ENCODE measurements around the gene TSEN54. TPM values are rescaled to one million over a fixed set of nuclear protein-coding genes. Genes with fewer than 3 reads are reported as not detected.
A peak's percentile ranks its signal among the peaks of the same experiment; 100 is the strongest.

Gene TSEN54
- total and polyA plus RNA-seq, 2 donors from 2014 or later, result 25.8 to 33.8 TPM

GRCh38 chr17:75508931-75509361 is 7.4 kb upstream of the TSEN54 start:
- no peak for TF ChIP-seq CTCF (IDR thresholded peaks at IDR 0.05; ENCODE audit: borderline replicate concordance, extremely low read depth, insufficient read depth)
- H3K36me3 ChIP-seq (ENCODE audit: control insufficient read depth in 2 of 3, insufficient read depth in 3 of 3, low read length in 3 of 3), result peaks cover 2 to 40% (median 5%) of the 10 kb centered on the region in 3 donors
- peak overlapping the region in 1 of 3 donors; percentile 58 for H3K9ac ChIP-seq (ENCODE audit: low read length in 3 of 3)
- no peaks in the 10 kb centered on the region for H3K9me3 ChIP-seq (ENCODE audit: control insufficient read depth in 2 of 3, insufficient read depth in 1 of 3, low read length in 3 of 3)
- H3K27me3 ChIP-seq (ENCODE audit: control insufficient read depth, insufficient read depth, low read length), result no peaks in the 10 kb centered on the region
- H3K27ac ChIP-seq (ENCODE audit: low read depth in 2 of 2, low read length in 2 of 2), result peak overlapping the region; percentile 59 to 82
- intact Hi-C loops (cut with DNase I), result loop anchor here (10.0 kb wide), 1 partner anchor 84 kb away; no protein-coding TSS in a partner anchor
- FAIRE-seq (no peak), DNase-seq (peak in 1 of 5 donors; percentile 63)
- H3K4me3 ChIP-seq (ENCODE audit: low read length in 3 of 3), result peak overlapping the region in 1 of 3 donors; percentile 42
- peaks cover 0 to 44% (median 36%) of the 10 kb centered on the region in 3 donors for H3K4me1 ChIP-seq (ENCODE audit: control insufficient read depth in 2 of 3, insufficient read depth in 2 of 3, low read depth in 1 of 3, low read length in 3 of 3)

- peak overlapping the region; percentile 59 to 82 for H3K27ac ChIP-seq (ENCODE audit: low read depth in 2 of 2, low read length in 2 of 2)
- DNase-seq, result peak in 2 of 5 donors; percentile 53 to 83
- no peak for TF ChIP-seq CTCF (IDR thresholded peaks at IDR 0.05; ENCODE audit: borderline replicate concordance, extremely low read depth, insufficient read depth)
Measured at GRCh38 chr17:75509528-75510258, 6.6 kb upstream of the TSEN54 start.

GRCh38 chr17:75511270-75511609 is 5.1 kb upstream of the TSEN54 start:
- intact Hi-C loops (cut with DNase I), result no loop called here
- TF ChIP-seq CTCF (IDR thresholded peaks at IDR 0.05; ENCODE audit: borderline replicate concordance, extremely low read depth, insufficient read depth), result no peak
- DNase-seq (no peak), FAIRE-seq (no peak)
- peak overlapping the region; percentile 32 to 89 for H3K27ac ChIP-seq (ENCODE audit: low read depth in 2 of 2, low read length in 2 of 2)
- peaks cover 2 to 27% (median 3%) of the 10 kb centered on the region in 3 donors for H3K36me3 ChIP-seq (ENCODE audit: control insufficient read depth in 2 of 3, insufficient read depth in 3 of 3, low read length in 3 of 3)
- no peaks in the 10 kb centered on the region for H3K9me3 ChIP-seq (ENCODE audit: control insufficient read depth in 2 of 3, insufficient read depth in 1 of 3, low read length in 3 of 3)
- peak overlapping the region in 2 of 3 donors; percentile 18 to 86 for H3K4me3 ChIP-seq (ENCODE audit: low read length in 3 of 3)
- peak overlapping the region in 1 of 3 donors; percentile 95 for H3K9ac ChIP-seq (ENCODE audit: low read length in 3 of 3)
- peaks cover 0 to 42% (median 33%) of the 10 kb centered on the region in 3 donors for H3K4me1 ChIP-seq (ENCODE audit: control insufficient read depth in 2 of 3, insufficient read depth in 2 of 3, low read depth in 1 of 3, low read length in 3 of 3)
- H3K27me3 ChIP-seq (ENCODE audit: control insufficient read depth, insufficient read depth, low read length), result no peaks in the 10 kb centered on the region

More at GRCh38 chr17:75509528-75510258, 6.6 kb upstream of the TSEN54 start:
- no peaks in the 10 kb centered on the region for H3K9me3 ChIP-seq (ENCODE audit: control insufficient read depth in 2 of 3, insufficient read depth in 1 of 3, low read length in 3 of 3)
- intact Hi-C loops (cut with DNase I), result loop anchor here (10.0 kb wide), 1 partner anchor 85 kb away; no protein-coding TSS in a partner anchor
- peak overlapping the region in 2 of 3 donors; percentile 18 to 42 for H3K4me3 ChIP-seq (ENCODE audit: low read length in 3 of 3)
- no peak for FAIRE-seq
- H3K36me3 ChIP-seq (ENCODE audit: control insufficient read depth in 2 of 3, insufficient read depth in 3 of 3, low read length in 3 of 3), result peaks cover 2 to 41% (median 5%) of the 10 kb centered on the region in 3 donors
- peaks cover 0 to 43% (median 34%) of the 10 kb centered on the region in 3 donors for H3K4me1 ChIP-seq (ENCODE audit: control insufficient read depth in 2 of 3, insufficient read depth in 2 of 3, low read depth in 1 of 3, low read length in 3 of 3)
- H3K27me3 ChIP-seq (ENCODE audit: control insufficient read depth, insufficient read depth, low read length), result no peaks in the 10 kb centered on the region
- peak overlapping the region in 1 of 3 donors; percentile 58 for H3K9ac ChIP-seq (ENCODE audit: low read length in 3 of 3)
